ENCODE data around the gene CKB.

GRCh38 chr14:103539056-103539825 is 16.6 kb upstream of the CKB start:
- TF ChIP-seq EP300 (IDR thresholded peaks at IDR 0.05) = no peak
- TF ChIP-seq POLR2A (IDR thresholded peaks at IDR 0.05) = no peak
